ENCODE results near the gene BMP5.

- TF ChIP-seq TAF1 (conservative IDR thresholded peaks at IDR 0.05) (no peak), MAX (IDR thresholded peaks at IDR 0.05) (no peak), GABPA (IDR thresholded peaks at IDR 0.05 in 1 of 2, conservative IDR thresholded peaks at IDR 0.05 in 1 of 2) (no peak), CTCF (IDR thresholded peaks at IDR 0.05; ENCODE audit: low read depth, low read length, missing input control) (no peak)
Measured at GRCh38 chr6:55819811-55820210, 55.6 kb downstream of the BMP5 start.

Data from liver (tissue), 3 donors.